ENCODE data around the gene PXYLP1. TPM values are rescaled to one million over a fixed set of nuclear protein-coding genes. Genes with fewer than 3 reads are reported as not detected.

The PXYLP1 gene
- total RNA-seq, 4 donors from 2014 or later = 8.6 to 34.0 (median 19.8) TPM

DNA sequence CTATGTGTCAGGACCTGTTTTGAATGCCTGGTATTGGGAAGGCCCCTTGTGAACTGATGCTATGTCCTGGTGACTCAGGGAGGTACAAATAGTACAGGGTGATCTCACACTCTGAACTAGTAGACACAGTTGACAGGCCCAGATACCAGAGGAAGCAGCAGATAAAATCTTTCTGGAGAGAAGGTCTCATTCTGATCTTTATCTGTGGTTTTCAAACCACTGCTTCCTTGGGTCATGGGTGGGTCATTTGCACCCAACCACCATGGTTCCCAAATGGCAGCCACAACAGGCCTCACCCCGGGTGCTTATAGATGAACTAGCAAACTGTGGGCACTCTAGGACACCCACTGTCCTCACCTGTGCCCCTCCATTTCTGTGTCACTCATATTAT, 43.4 kb downstream of the PXYLP1 start:
- Histone ChIP-seq H3K27me3 (no peaks in the 10 kb centered on the region), H3K4me1 (peaks cover 0 to 4% (median 0%) of the 10 kb centered on the region in 4 donors), H3K9me3 (no peaks in the 10 kb centered on the region), H3K27ac (no peak overlapping the region), H3K36me3 (no peaks in the 10 kb centered on the region), H3K4me3 (no peak overlapping the region)
- no peak for DNase-seq
- no peak for TF ChIP-seq POLR2A (IDR thresholded peaks at IDR 0.05)
- TF ChIP-seq, protein P1, sequence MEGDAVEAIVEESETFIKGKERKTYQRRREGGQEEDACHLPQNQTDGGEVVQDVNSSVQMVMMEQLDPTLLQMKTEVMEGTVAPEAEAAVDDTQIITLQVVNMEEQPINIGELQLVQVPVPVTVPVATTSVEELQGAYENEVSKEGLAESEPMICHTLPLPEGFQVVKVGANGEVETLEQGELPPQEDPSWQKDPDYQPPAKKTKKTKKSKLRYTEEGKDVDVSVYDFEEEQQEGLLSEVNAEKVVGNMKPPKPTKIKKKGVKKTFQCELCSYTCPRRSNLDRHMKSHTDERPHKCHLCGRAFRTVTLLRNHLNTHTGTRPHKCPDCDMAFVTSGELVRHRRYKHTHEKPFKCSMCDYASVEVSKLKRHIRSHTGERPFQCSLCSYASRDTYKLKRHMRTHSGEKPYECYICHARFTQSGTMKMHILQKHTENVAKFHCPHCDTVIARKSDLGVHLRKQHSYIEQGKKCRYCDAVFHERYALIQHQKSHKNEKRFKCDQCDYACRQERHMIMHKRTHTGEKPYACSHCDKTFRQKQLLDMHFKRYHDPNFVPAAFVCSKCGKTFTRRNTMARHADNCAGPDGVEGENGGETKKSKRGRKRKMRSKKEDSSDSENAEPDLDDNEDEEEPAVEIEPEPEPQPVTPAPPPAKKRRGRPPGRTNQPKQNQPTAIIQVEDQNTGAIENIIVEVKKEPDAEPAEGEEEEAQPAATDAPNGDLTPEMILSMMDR (IDR thresholded peaks at IDR 0.05) = no peak

DNA sequence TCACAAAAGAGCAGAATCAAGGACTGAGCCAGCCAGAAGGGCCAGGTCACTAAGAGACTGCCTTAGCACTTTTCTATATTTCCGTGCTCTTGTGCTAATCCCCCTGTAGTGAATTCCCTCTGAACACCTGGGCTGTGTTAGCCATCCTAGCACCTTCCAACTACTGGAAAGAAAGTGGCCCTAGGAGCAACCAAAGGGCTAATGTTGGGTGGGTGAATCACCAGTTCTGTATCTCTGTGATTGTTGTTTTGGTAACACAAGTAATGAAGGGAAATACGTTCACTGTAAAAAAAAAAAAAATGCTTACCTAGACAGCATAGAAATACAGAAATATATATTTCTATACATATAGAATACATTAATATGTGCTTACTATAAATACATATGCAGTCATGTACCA, 43.9 kb downstream of the PXYLP1 start:
- no peak overlapping the region for H3K4me3 ChIP-seq
- no peaks in the 10 kb centered on the region for H3K27me3 ChIP-seq
- DNase-seq = no peak

DNA sequence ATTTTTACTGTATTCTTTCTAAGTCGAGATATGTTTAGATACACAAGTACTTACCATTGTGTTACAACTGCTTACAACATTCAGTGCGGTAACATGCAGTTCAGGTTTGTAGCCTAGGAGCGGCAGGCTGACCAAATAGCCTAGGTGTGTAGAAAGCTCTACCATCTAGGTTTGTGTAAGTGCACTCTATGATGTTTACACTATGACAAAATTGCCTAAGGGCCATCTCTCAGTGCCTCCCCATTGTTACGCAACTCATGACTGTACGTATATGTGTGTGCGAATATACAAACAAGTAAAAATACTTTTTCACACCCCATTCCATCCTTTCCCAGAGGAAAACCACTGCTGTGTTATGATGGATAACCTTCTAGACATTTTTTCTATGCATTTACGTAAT, 44.3 kb downstream of the PXYLP1 start:
- no peak overlapping the region for H3K27ac ChIP-seq
- no peak for DNase-seq
- H3K36me3 ChIP-seq = no peaks in the 10 kb centered on the region
- peaks cover 0 to 4% (median 0%) of the 10 kb centered on the region in 4 donors for H3K4me1 ChIP-seq
- H3K27me3 ChIP-seq = no peaks in the 10 kb centered on the region
- H3K9me3 ChIP-seq = no peaks in the 10 kb centered on the region
- no peak overlapping the region for H3K4me3 ChIP-seq
- no peak for TF ChIP-seq POLR2A (IDR thresholded peaks at IDR 0.05)
- TF ChIP-seq, protein P1 (IDR thresholded peaks at IDR 0.05) = no peak

More for the DNA sequence above, 43.9 kb downstream of the PXYLP1 start:
- Histone ChIP-seq H3K36me3 (no peaks in the 10 kb centered on the region), H3K27ac (no peak overlapping the region), H3K9me3 (no peaks in the 10 kb centered on the region), H3K4me1 (peaks cover 0 to 4% (median 0%) of the 10 kb centered on the region in 4 donors)
- TF ChIP-seq, protein P1 (IDR thresholded peaks at IDR 0.05) = no peak

DNA sequence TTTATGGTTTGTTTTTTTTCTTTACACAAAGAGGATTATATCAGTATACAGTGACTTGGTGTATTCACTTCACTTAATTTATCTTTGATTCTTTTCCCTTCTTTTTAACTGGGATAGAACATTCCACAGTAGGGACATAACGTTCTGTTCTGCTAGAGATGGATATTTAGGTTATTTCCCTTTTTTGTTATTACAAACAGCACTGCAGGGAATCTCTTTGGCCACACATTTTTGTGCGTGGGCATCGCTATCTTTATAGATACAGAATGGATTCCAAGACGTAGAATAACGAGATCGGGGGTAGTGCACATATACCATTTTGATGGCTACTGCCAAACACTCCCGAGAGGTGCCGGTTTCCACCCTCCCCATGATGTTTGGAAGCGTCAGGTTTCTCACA, 44.8 kb downstream of the PXYLP1 start:
- Histone ChIP-seq H3K27me3 (no peaks in the 10 kb centered on the region), H3K36me3 (no peaks in the 10 kb centered on the region), H3K27ac (no peak overlapping the region), H3K4me1 (peaks cover 0 to 4% (median 0%) of the 10 kb centered on the region in 4 donors), H3K4me3 (no peak overlapping the region), H3K9me3 (no peaks in the 10 kb centered on the region)
- no peak for DNase-seq
- TF ChIP-seq, protein P1 (IDR thresholded peaks at IDR 0.05) = no peak

- Histone ChIP-seq H3K27me3 (no peaks in the 10 kb centered on the region), H3K9me3 (no peaks in the 10 kb centered on the region), H3K36me3 (no peaks in the 10 kb centered on the region), H3K4me1 (peaks cover 0 to 4% (median 0%) of the 10 kb centered on the region in 4 donors), H3K4me3 (no peak overlapping the region), H3K27ac (no peak overlapping the region)
- DNase-seq = no peak
- TF ChIP-seq, protein P1 (IDR thresholded peaks at IDR 0.05) = no peak
- no peak for TF ChIP-seq POLR2A (IDR thresholded peaks at IDR 0.05)
Measured at GRCh38 chr3:141277451-141277850, 45.8 kb downstream of the PXYLP1 start.

Measured in Peyer's patch (tissue), 4 donors.